GM12864 (cell line): Measurements from ENCODE around the gene ANKIB1.
"Not testable (repeated sequence)": the region's sequence is repeated elsewhere in the genome, so short reads cannot be mapped to it uniquely, and the experiment has no call there.

ENCODE experiments used
- DNase-seq: peaks from one replicate; pipeline ENCODE4 v3.0.0-alpha.2; 2011; ENCODE audit warnings: low read depth
- H3K4me3 ChIP-seq: 2 replicates; pipeline ENCODE4 v1.5.1; 2011; ENCODE audit warnings: mild to moderate bottlenecking, low read depth, low read length, control low read depth
- TF ChIP-seq, protein P1 (sequence below): IDR thresholded peaks from 2 replicates; pipeline ENCODE4 v1.5.1; 2011; ENCODE audit warnings: low read depth, mild to moderate bottlenecking, moderate library complexity, low read length, control low read depth, inconsistent platforms; ENCODE audit errors: missing control alignments

ANKIB1 gene

DNA sequence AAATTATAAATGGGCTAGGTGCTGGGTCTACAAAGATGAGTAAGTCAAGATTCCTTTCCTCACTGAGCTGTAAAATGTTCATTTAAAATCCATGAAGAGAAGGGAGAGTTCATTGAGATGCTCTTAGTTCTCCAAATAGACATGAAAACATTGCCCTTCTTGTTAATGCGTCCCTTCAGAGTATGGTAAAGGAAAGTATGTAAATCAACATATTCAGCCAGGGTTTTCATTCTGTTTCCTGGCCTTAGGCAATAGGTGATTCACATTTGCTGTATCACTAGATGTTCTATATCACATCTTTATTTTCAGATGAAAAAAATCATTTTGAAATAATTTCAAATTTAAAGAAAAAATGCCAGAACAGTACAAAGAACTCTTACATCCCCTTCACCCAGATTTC, 5.4 kb downstream of the ANKIB1 start:
- DNase-seq: no peak
- no peak overlapping the region for H3K4me3 ChIP-seq
- TF ChIP-seq, protein P1, sequence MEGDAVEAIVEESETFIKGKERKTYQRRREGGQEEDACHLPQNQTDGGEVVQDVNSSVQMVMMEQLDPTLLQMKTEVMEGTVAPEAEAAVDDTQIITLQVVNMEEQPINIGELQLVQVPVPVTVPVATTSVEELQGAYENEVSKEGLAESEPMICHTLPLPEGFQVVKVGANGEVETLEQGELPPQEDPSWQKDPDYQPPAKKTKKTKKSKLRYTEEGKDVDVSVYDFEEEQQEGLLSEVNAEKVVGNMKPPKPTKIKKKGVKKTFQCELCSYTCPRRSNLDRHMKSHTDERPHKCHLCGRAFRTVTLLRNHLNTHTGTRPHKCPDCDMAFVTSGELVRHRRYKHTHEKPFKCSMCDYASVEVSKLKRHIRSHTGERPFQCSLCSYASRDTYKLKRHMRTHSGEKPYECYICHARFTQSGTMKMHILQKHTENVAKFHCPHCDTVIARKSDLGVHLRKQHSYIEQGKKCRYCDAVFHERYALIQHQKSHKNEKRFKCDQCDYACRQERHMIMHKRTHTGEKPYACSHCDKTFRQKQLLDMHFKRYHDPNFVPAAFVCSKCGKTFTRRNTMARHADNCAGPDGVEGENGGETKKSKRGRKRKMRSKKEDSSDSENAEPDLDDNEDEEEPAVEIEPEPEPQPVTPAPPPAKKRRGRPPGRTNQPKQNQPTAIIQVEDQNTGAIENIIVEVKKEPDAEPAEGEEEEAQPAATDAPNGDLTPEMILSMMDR: no peak

DNA sequence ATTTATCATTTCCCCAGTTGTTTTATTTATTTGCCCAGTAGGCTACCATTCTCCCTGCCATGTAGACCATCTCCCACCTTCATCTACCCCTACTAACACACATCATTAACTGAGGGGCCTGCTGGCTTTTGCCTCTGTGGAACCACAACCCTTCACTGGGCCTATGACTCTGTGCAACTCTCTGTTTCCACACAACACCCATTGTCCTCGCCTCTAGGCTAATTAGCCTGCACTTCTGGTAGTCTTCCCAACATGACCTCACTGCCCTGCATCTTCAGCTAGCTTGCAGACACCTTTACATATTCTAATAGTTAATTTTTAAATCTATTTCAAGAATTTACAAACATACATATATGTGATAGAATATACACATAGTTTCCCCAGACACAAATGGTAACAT, 7.5 kb downstream of the ANKIB1 start:
- H3K4me3 ChIP-seq: no peak overlapping the region
- TF ChIP-seq, protein P1: no peak
- DNase-seq: no peak

DNA sequence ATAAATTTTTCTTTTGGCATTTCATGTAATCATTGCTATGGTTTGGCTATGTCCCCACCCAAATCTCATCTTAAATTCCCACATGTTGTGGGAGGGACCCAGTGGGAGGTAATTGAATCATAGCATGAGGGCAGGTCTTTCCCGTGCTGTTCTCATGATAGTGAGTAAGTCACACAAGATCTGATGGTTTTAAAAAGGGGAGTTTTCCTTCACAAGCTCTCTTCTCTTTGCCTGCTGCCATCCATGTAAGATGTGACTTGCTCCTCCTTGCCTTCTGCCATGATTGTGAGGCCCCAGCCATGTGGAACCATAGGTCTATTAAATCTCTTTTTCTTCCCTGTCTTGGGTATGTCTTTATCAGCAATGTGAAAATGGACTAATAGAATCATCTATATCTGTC, 9.0 kb downstream of the ANKIB1 start:
- H3K4me3 ChIP-seq: not testable (repeated sequence)

DNA sequence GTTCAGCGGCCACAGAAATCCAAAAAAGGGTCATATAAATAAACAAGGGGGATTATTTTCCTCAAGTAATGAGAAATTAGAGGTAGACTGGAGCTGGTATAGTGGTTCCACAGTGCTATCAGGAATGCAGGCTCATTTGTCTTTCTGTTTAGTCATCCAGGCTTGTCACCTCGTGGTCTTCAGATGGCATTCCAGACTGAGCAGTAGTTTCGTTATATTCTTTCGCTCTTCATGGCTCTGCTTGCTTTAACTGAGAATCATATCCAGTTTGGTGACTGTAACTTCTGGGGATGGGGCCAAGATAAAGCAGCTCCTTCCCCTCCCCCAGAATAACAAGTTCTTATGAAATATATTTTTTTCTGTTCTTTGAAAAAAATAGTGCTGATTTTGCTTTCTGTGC, 9.5 kb downstream of the ANKIB1 start:
- TF ChIP-seq, protein P1: no peak
- no peak overlapping the region for H3K4me3 ChIP-seq
- DNase-seq: no peak

More for the DNA sequence above, 9.0 kb downstream of the ANKIB1 start:
- not testable (repeated sequence) for DNase-seq

DNA sequence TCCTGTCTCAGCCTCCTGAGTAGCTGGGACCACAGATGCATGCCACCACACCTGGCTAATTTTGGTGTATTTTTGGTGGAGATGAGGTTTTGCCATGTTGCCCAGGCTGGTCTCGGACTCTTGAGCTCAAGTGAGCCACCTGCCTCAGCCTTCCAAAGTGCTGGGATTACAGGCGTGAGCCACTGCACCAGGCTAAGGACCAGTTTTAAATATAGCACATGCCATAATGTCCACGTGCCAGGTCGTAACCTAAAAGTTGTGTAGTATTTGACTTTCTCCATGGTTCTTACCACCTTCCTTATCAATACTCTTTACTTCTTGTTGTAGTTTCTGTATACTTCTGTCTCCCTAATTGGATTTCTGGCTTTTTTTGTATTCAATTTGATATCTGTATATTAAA, 13.3 kb downstream of the ANKIB1 start:
- DNase-seq: no peak
- TF ChIP-seq, protein P1: no peak
- no peak overlapping the region for H3K4me3 ChIP-seq

DNA sequence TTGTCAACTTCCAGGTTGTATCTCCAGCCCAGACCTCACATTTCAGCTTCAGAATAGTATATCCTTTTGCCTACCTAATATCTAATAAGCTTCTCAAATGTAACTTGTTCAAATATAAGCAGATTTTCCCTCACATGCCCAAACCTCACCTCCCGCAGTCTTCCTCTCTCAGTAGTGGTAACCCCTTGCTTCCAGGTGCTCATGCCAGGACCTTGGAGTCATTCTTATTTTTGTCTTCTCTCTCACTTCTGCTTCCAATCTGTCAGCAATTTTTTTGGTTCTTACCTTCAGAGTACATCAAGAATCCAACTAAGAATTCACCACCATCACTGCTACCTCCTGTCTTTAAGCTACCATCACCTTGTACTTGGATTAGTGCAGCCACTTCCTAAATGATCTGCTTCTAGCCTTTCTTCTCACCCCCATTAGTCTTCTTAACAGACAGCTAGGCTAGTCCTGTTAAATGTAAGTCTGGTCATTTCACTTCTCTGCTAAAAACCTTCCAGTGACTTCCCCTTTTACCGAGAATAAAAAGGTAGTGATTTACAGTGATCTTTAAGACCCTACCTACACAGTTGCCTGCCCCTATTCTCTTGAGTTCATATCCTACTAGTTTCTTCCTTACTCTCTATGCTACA, 14.0 kb downstream of the ANKIB1 start:
- DNase-seq: no peak
- TF ChIP-seq, protein P1: no peak
- no peak overlapping the region for H3K4me3 ChIP-seq

DNA sequence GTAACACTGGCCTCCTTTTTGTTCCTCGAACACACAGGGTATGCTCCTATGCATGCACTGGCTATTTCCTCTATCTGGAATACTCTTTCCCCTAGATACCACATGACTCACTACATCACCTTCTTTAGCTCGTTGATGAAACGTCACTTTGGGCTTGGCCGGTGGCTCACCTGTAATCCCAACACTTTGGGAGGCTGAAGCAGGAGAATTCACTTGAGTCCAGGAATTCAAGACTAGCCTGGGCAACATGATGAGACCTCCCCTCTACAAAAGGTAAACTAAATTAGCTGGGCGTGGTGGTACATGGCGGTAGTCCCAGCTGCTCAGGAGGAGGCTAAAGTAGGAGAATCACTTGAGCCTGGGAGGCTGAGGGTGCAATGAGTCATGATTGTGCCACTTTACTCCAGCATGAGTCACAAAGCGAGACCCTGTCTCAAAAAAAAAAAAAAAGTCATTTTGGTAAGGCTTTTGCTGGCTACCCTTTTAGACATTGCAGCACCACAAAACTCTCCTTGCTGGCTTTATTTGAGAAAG, 14.5 kb downstream of the ANKIB1 start:
- no peak overlapping the region for H3K4me3 ChIP-seq
- no peak for DNase-seq
- TF ChIP-seq, protein P1: no peak
